OCI-LY7 (cell line): ENCODE data around the gene SMOC1.

Experiments
- CTCF ChIP-seq: fragments of 200-600 bp; sonication (generic); conservative IDR thresholded peaks from 2 replicates; pipeline ENCODE4 v1.5.1; 2014; ENCODE audit warnings: mild to moderate bottlenecking, antibody characterized with exemption, low read length, moderate library complexity, mixed read lengths
- EZH2phosphoT487 ChIP-seq: fragments of 200-600 bp; sonication (generic); IDR thresholded peaks from 2 replicates; pipeline ENCODE4 v1.6.1; 2018; ENCODE audit warnings: low read depth, borderline replicate concordance, mild to moderate bottlenecking, mixed run types, antibody characterized with exemption, low read length, moderate library complexity, mixed read lengths

DNA sequence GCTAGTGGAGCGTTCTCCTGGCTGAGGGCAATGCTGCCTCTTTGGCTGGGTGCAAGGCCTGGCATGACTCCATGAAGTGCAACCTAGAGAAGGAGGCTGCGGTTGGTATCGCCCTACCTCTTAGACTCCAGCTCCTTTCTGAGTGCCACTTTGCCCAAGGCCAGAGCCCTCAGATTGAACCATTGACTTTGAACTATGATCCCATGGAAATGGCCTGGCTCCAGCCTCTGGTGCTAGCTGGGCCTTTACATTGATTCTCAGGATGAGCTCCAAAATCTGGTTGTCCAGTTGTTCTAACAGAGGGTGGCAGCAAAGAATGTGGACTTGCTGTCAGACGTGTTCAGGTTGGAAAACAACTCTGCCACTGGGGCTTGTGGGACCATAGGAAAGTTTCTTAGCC, 16.1 kb upstream of the SMOC1 start:
- TF ChIP-seq CTCF (no peak), EZH2phosphoT487 (no peak)
